ENCODE results near the gene ODAD2.

GRCh38 chr10:27893358-27893954 lies 105.4 kb downstream of the ODAD2 start:
- TF ChIP-seq, protein P1, sequence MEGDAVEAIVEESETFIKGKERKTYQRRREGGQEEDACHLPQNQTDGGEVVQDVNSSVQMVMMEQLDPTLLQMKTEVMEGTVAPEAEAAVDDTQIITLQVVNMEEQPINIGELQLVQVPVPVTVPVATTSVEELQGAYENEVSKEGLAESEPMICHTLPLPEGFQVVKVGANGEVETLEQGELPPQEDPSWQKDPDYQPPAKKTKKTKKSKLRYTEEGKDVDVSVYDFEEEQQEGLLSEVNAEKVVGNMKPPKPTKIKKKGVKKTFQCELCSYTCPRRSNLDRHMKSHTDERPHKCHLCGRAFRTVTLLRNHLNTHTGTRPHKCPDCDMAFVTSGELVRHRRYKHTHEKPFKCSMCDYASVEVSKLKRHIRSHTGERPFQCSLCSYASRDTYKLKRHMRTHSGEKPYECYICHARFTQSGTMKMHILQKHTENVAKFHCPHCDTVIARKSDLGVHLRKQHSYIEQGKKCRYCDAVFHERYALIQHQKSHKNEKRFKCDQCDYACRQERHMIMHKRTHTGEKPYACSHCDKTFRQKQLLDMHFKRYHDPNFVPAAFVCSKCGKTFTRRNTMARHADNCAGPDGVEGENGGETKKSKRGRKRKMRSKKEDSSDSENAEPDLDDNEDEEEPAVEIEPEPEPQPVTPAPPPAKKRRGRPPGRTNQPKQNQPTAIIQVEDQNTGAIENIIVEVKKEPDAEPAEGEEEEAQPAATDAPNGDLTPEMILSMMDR (conservative IDR thresholded peaks at IDR 0.05): no peak
- no peak for TF ChIP-seq EZH2 (IDR thresholded peaks at IDR 0.05; ENCODE audit: low read depth)
